GM12878 (cell line): ENCODE measurements around the gene NLE1. TPM values are rescaled to one million over a fixed set of nuclear protein-coding genes. Genes with fewer than 3 reads are reported as not detected.

ENCODE experiments used
- CBX5 ChIP-seq: sonication (generic); IDR thresholded peaks from 2 replicates; pipeline ENCODE4 v1.6.1; 2016; ENCODE audit warnings: low read depth, moderate library complexity, mild to moderate bottlenecking, inconsistent platforms
- CHD2 ChIP-seq: IDR thresholded peaks from 2 replicates; pipeline ENCODE4 v1.6.1; 2011; ENCODE audit warnings: low read depth, low read length, improper control_type of control experiment, borderline replicate concordance
- EGR1 ChIP-seq, 2 experiments: IDR thresholded peaks; 1 replicate in 1 of 2; 2 replicates in 1 of 2; pipeline ENCODE4 v1.6.1; 2011 to 2012; ENCODE audit warnings: low read depth in 2 of 2, low read length in 2 of 2, borderline replicate concordance in 1 of 2, mild to moderate bottlenecking in 1 of 2, moderate library complexity in 1 of 2
- IKZF1 ChIP-seq: fragments of 450-650 bp; conservative IDR thresholded peaks from 2 replicates; pipeline ENCODE4 v1.6.1; 2017; ENCODE audit warnings: antibody characterized with exemption, mild to moderate bottlenecking
- NR2C2 ChIP-seq: IDR thresholded peaks from 2 replicates; pipeline ENCODE4 v1.6.1; 2011; ENCODE audit warnings: borderline replicate concordance, low read depth; ENCODE audit not compliant: control insufficient read depth, insufficient read length
- PML ChIP-seq: IDR thresholded peaks from 2 replicates; pipeline ENCODE4 v1.6.1; 2012; ENCODE audit warnings: low read length, inconsistent platforms
- POLR2A ChIP-seq: IDR thresholded peaks from 2 replicates; pipeline ENCODE4 v1.6.1; 2011; ENCODE audit warnings: low read depth, mild to moderate bottlenecking, low read length
- RAD21 ChIP-seq: IDR thresholded peaks from 2 replicates; pipeline ENCODE4 v1.6.1; 2011; ENCODE audit warnings: mild to moderate bottlenecking, low read depth, low read length, moderate library complexity; ENCODE audit not compliant: insufficient read depth
- SMARCA5 ChIP-seq: fragments of 450-650 bp; IDR thresholded peaks from 2 replicates; pipeline ENCODE4 v1.6.1; 2017; ENCODE audit warnings: mild to moderate bottlenecking
- SUPT20H ChIP-seq: IDR thresholded peaks from 2 replicates; pipeline ENCODE4 v1.6.1; 2011; ENCODE audit warnings: low read depth, mild to moderate bottlenecking, low read length, moderate library complexity, borderline replicate concordance; ENCODE audit not compliant: control insufficient read depth
- TCF12 ChIP-seq: IDR thresholded peaks from 2 replicates; pipeline ENCODE4 v1.6.1; 2011; ENCODE audit warnings: low read depth, mild to moderate bottlenecking, low read length
- YY1 ChIP-seq: IDR thresholded peaks from 2 replicates; pipeline ENCODE4 v1.6.1; 2011; ENCODE audit warnings: low read depth, mild to moderate bottlenecking, low read length
- polyA plus RNA-seq, 11 experiments: library from polyadenylated mRNA; depleted of rRNA in 4 of 11; unstranded in 6 of 11; stranded (reverse) in 5 of 11; fragments of >200 nt; fragmentation: Nextera tagmentation in 4 of 11; fragmentation: Illumina TruSeq in 1 of 11; extraction: Ambion mirVana in 4 of 11; extraction: Trizol in 1 of 11; gene quantifications; 1 replicate in 1 of 11; 2 replicates in 10 of 11; pipeline versions ENCODE4 v1.2.1 to v1.2.3, GENCODE V29; 2011 to 2016; ENCODE audit warnings: inconsistent platforms in 2 of 11, missing spikeins in 2 of 11, low read depth in 1 of 11
- total RNA-seq, 4 experiments: library from RNA; depleted of rRNA in 3 of 4; stranded (reverse); fragments of >200 nt in 3 of 4; fragmentation: Illumina TruSeq in 1 of 4; extraction: Trizol in 1 of 4; gene quantifications; 2 replicates each; pipeline versions ENCODE4 v1.2.1 to v1.2.3, GENCODE V29; 2013 to 2021
- TF ChIP-seq, protein P1 (sequence below): fragments of 450-650 bp; IDR thresholded peaks from 2 replicates; pipeline ENCODE4 v1.6.1; 2016; ENCODE audit warnings: mild to moderate bottlenecking
- TF ChIP-seq, protein P2 (sequence below): IDR thresholded peaks from 2 replicates; pipeline ENCODE4 v1.6.1; 2012; ENCODE audit warnings: improper control_type of control experiment, low read depth, low read length; ENCODE audit not compliant: insufficient replicate concordance
- TF ChIP-seq, protein P3 (sequence below): fragments of 450-650 bp; IDR thresholded peaks from 2 replicates; pipeline ENCODE4 v1.6.1; 2017; ENCODE audit warnings: mild to moderate bottlenecking, moderate library complexity
- TF ChIP-seq, protein P4 (sequence below), 3 experiments: IDR thresholded peaks in 2 of 3; conservative IDR thresholded peaks in 1 of 3; 2 replicates each; pipeline ENCODE4 v1.5.1; 2011; ENCODE audit warnings: low read depth in 3 of 3, low read length in 3 of 3, mild to moderate bottlenecking in 3 of 3, control low read depth in 2 of 3, moderate library complexity in 2 of 3, inconsistent platforms in 1 of 3, mixed read lengths in 1 of 3; ENCODE audit not compliant: control insufficient read depth in 2 of 3, insufficient read depth in 1 of 3; ENCODE audit errors: extremely low read depth in 1 of 3

NLE1 gene
- total and polyA plus RNA-seq, 10 of the 15 experiments (the other 5 are each of a cell fraction or from before 2014, with no cell fraction given), result 2.4 to 33.5 (median 17.6) TPM

DNA sequence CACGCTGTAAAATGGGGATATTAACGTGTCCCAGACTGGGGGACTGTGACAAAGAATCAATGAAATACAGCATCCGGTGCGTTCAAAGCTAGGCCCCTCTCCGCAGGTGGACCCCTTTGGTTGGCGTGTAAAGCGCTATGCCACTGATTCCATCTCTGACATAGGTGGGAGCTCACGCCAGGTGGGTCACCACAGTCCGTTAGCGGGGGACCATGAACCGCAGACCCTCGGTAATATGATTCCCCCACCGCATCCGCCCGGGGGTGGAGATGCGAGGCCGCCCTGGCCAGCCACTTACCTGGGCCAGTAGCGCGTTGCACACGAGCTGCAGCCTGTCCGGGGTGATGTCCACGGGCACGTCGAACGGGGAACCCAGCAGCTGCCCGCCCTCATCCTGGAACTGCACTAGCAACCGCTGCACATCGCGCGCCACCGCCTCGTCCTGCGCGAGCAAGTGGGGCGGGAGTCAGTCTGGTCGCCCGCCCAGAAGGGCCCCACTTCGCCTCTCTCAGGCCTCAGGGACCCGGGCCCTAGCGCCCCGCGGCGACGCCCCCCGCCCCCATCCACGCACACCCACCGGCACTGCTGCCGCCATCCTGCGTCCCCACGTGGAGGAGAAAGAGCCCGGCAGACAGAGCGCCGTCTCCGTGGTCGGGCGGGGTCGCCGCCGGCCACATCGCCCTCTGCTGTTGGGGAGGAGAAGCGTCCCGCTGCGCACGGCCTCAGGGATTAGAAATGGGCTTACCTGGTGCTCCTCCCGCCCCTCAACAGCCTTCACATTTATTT lies at the start of gene NLE1 (continued):
- TF ChIP-seq, protein P1, sequence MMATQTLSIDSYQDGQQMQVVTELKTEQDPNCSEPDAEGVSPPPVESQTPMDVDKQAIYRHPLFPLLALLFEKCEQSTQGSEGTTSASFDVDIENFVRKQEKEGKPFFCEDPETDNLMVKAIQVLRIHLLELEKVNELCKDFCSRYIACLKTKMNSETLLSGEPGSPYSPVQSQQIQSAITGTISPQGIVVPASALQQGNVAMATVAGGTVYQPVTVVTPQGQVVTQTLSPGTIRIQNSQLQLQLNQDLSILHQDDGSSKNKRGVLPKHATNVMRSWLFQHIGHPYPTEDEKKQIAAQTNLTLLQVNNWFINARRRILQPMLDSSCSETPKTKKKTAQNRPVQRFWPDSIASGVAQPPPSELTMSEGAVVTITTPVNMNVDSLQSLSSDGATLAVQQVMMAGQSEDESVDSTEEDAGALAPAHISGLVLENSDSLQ, result peak; percentile 20; the same call in 1 of the 2 replicates
- TF ChIP-seq POLR2A (peak; percentile 90), CHD2 (peak; percentile 60; the same call in 1 of the 2 replicates), TCF12 (no peak), SUPT20H (no peak), IKZF1 (peak; percentile 89), CBX5 (no peak), SMARCA5 (peak; percentile 94), EGR1 (IDR thresholded peaks at IDR 0.05; ENCODE audit: borderline replicate concordance in 1 of 2, low read depth in 2 of 2, low read length in 2 of 2) (peak; percentile 45 to 83), YY1 (peak; percentile 95), NR2C2 (no peak), RAD21 (0 out of 2 replicates have a peak, but pooled peaks have one; percentile 15), PML (0 out of 2 replicates have a peak, but pooled peaks have one; percentile 25)
- TF ChIP-seq, protein P2, sequence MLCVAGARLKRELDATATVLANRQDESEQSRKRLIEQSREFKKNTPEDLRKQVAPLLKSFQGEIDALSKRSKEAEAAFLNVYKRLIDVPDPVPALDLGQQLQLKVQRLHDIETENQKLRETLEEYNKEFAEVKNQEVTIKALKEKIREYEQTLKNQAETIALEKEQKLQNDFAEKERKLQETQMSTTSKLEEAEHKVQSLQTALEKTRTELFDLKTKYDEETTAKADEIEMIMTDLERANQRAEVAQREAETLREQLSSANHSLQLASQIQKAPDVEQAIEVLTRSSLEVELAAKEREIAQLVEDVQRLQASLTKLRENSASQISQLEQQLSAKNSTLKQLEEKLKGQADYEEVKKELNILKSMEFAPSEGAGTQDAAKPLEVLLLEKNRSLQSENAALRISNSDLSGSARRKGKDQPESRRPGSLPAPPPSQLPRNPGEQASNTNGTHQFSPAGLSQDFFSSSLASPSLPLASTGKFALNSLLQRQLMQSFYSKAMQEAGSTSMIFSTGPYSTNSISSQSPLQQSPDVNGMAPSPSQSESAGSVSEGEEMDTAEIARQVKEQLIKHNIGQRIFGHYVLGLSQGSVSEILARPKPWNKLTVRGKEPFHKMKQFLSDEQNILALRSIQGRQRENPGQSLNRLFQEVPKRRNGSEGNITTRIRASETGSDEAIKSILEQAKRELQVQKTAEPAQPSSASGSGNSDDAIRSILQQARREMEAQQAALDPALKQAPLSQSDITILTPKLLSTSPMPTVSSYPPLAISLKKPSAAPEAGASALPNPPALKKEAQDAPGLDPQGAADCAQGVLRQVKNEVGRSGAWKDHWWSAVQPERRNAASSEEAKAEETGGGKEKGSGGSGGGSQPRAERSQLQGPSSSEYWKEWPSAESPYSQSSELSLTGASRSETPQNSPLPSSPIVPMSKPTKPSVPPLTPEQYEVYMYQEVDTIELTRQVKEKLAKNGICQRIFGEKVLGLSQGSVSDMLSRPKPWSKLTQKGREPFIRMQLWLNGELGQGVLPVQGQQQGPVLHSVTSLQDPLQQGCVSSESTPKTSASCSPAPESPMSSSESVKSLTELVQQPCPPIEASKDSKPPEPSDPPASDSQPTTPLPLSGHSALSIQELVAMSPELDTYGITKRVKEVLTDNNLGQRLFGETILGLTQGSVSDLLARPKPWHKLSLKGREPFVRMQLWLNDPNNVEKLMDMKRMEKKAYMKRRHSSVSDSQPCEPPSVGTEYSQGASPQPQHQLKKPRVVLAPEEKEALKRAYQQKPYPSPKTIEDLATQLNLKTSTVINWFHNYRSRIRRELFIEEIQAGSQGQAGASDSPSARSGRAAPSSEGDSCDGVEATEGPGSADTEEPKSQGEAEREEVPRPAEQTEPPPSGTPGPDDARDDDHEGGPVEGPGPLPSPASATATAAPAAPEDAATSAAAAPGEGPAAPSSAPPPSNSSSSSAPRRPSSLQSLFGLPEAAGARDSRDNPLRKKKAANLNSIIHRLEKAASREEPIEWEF, result no peak
- TF ChIP-seq, protein P3, sequence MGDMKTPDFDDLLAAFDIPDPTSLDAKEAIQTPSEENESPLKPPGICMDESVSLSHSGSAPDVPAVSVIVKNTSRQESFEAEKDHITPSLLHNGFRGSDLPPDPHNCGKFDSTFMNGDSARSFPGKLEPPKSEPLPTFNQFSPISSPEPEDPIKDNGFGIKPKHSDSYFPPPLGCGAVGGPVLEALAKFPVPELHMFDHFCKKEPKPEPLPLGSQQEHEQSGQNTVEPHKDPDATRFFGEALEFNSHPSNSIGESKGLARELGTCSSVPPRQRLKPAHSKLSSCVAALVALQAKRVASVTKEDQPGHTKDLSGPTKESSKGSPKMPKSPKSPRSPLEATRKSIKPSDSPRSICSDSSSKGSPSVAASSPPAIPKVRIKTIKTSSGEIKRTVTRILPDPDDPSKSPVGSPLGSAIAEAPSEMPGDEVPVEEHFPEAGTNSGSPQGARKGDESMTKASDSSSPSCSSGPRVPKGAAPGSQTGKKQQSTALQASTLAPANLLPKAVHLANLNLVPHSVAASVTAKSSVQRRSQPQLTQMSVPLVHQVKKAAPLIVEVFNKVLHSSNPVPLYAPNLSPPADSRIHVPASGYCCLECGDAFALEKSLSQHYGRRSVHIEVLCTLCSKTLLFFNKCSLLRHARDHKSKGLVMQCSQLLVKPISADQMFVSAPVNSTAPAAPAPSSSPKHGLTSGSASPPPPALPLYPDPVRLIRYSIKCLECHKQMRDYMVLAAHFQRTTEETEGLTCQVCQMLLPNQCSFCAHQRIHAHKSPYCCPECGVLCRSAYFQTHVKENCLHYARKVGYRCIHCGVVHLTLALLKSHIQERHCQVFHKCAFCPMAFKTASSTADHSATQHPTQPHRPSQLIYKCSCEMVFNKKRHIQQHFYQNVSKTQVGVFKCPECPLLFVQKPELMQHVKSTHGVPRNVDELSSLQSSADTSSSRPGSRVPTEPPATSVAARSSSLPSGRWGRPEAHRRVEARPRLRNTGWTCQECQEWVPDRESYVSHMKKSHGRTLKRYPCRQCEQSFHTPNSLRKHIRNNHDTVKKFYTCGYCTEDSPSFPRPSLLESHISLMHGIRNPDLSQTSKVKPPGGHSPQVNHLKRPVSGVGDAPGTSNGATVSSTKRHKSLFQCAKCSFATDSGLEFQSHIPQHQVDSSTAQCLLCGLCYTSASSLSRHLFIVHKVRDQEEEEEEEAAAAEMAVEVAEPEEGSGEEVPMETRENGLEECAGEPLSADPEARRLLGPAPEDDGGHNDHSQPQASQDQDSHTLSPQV, result peak; percentile 63; the same call in 1 of the 2 replicates
- TF ChIP-seq, protein P4, sequence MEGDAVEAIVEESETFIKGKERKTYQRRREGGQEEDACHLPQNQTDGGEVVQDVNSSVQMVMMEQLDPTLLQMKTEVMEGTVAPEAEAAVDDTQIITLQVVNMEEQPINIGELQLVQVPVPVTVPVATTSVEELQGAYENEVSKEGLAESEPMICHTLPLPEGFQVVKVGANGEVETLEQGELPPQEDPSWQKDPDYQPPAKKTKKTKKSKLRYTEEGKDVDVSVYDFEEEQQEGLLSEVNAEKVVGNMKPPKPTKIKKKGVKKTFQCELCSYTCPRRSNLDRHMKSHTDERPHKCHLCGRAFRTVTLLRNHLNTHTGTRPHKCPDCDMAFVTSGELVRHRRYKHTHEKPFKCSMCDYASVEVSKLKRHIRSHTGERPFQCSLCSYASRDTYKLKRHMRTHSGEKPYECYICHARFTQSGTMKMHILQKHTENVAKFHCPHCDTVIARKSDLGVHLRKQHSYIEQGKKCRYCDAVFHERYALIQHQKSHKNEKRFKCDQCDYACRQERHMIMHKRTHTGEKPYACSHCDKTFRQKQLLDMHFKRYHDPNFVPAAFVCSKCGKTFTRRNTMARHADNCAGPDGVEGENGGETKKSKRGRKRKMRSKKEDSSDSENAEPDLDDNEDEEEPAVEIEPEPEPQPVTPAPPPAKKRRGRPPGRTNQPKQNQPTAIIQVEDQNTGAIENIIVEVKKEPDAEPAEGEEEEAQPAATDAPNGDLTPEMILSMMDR (IDR thresholded peaks at IDR 0.05 in 2 of 3, conservative IDR thresholded peaks at IDR 0.05 in 1 of 3; ENCODE audit: control insufficient read depth in 2 of 3, extremely low read depth in 1 of 3, insufficient read depth in 1 of 3, low read depth in 3 of 3, low read length in 3 of 3), result peak; percentile 87 to 97 (median 92)
